Nephron progenitor cell (in vitro differentiated cells): Measurements from ENCODE around the gene PRDM11.

Experiments
- DNase-seq: peaks from one replicate; pipeline ENCODE4 v3.0.0; 2021
- H3K27ac Mint-ChIP-seq: 2 replicates; pipeline ENCODE4 v1.8.0; 2021; ENCODE audit warnings: mild to moderate bottlenecking, moderate library complexity, mixed read lengths
- H3K27me3 Mint-ChIP-seq: 2 replicates; pipeline ENCODE4 v1.8.0; 2021; ENCODE audit warnings: mild to moderate bottlenecking, low read depth, mixed read lengths; ENCODE audit not compliant: poor library complexity
- H3K36me3 Mint-ChIP-seq: 2 replicates; pipeline ENCODE4 v1.8.0; 2021; ENCODE audit warnings: low read depth, mixed read lengths
- H3K4me1 Mint-ChIP-seq: 2 replicates; pipeline ENCODE4 v1.8.0; 2021; ENCODE audit warnings: mixed read lengths
- H3K4me3 Mint-ChIP-seq: 2 replicates; pipeline ENCODE4 v1.8.0; 2021; ENCODE audit warnings: mild to moderate bottlenecking, moderate library complexity, mixed read lengths
- H3K9me3 Mint-ChIP-seq: 2 replicates; pipeline ENCODE4 v1.8.0; 2021; ENCODE audit warnings: mild to moderate bottlenecking, moderate library complexity, mixed read lengths
- CTCF ChIP-seq: fragments of 200-600 bp; sonication (generic); IDR thresholded peaks from 2 replicates; pipeline ENCODE4 v1.5.0; 2021; ENCODE audit warnings: antibody characterized with exemption

Gene PRDM11

GRCh38 chr11:45219411-45219810 lies 73.0 kb downstream of the PRDM11 start:
- DNase-seq, result no peak
- Mint-ChIP-seq H3K27me3 (no peaks in the 10 kb centered on the region), H3K36me3 (peaks cover 36% of the 10 kb centered on the region), H3K4me3 (no peak overlapping the region), H3K27ac (no peak overlapping the region), H3K9me3 (no peaks in the 10 kb centered on the region), H3K4me1 (no peaks in the 10 kb centered on the region)
- no peak for TF ChIP-seq CTCF

DNA sequence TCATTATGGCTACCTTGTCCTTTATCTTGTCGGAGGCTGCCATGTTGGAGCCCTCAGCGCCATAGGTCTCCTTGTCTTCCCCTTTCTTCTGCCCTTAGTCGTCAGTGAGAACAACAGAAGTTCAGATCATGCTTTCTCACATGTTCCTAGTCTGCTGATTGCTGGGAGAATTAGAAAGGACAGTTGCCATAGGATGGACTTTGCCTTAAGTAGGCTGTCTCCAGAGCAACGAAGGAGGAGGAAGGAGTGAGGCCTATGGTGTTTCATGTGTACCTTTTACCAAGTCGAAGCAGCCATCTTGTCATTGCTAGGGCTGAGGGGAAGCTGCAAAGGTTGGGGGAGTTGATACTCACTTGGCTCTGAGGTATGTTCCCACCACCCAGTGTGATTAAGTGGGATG lies 77.1 kb downstream of the PRDM11 start:
- TF ChIP-seq CTCF, result no peak
- Mint-ChIP-seq H3K4me1 (no peaks in the 10 kb centered on the region), H3K36me3 (peaks cover 73% of the 10 kb centered on the region), H3K27ac (no peak overlapping the region), H3K4me3 (no peak overlapping the region), H3K9me3 (no peaks in the 10 kb centered on the region), H3K27me3 (peaks cover 2% of the 10 kb centered on the region)
- DNase-seq, result no peak

GRCh38 chr11:45224766-45225165 lies 78.3 kb downstream of the PRDM11 start:
- Mint-ChIP-seq H3K4me3 (no peak overlapping the region), H3K27ac (no peak overlapping the region), H3K4me1 (no peaks in the 10 kb centered on the region), H3K9me3 (no peaks in the 10 kb centered on the region), H3K27me3 (peaks cover 2% of the 10 kb centered on the region), H3K36me3 (peaks cover 77% of the 10 kb centered on the region)
- no peak for TF ChIP-seq CTCF
- no peak for DNase-seq

DNA sequence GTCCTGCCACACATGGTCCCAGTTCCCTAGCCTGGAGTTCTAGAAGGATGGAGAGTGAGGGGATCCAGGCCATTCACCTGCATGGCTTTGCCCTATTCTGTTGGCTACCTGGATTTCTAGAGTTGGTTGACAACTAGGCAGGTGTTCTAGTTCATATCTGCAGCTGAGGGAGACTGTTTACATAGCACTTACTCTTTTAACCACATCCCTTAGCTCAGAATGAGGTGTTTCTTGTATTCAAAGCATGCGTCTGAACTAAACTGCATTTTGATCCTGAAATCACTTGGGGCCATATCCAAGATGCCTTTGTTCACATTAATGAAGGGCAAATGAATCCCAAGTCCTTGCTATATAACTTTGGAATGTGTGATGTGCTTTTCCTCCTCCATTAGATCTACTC lies 78.8 kb downstream of the PRDM11 start:
- DNase-seq, result no peak
- Mint-ChIP-seq H3K4me3 (no peak overlapping the region), H3K4me1 (no peaks in the 10 kb centered on the region), H3K27me3 (peaks cover 2% of the 10 kb centered on the region), H3K36me3 (peaks cover 77% of the 10 kb centered on the region), H3K27ac (no peak overlapping the region), H3K9me3 (no peaks in the 10 kb centered on the region)
- TF ChIP-seq CTCF, result no peak

DNA sequence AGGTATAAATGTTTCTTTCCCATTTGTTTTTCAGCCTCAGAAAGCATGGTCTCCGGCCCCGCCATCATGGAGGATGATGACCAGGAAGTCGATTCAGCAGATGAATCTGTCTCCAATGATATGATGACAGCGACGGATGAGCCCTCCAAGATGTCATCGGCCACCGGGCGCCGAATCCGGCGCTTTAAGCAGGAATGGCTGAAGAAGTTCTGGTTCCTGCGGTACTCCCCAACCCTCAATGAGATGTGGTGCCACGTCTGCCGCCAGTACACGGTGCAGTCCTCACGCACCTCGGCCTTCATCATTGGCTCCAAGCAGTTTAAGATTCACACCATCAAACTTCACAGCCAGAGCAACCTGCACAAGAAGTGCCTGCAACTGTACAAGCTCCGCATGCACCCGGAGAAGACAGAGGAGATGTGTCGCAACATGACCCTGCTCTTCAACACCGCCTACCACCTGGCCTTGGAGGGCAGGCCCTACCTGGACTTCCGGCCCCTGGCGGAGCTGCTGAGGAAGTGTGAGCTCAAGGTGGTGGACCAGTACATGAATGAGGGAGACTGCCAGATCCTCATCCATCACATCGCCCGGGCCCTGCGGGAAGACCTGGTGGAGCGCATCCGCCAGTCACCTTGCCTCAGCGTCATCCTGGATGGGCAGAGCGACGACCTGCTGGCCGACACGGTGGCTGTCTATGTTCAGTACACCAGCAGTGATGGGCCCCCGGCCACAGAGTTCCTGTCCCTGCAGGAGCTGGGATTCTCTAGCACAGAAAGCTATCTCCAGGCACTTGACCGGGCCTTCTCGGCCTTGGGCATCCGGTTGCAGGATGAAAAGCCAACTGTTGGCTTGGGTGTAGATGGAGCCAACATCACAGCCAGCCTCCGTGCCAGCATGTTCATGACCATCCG lies 79.8 kb downstream of the PRDM11 start:
- Mint-ChIP-seq H3K4me1 (no peaks in the 10 kb centered on the region), H3K27me3 (peaks cover 2% of the 10 kb centered on the region), H3K27ac (no peak overlapping the region), H3K4me3 (no peak overlapping the region), H3K9me3 (no peaks in the 10 kb centered on the region), H3K36me3 (peaks cover 71% of the 10 kb centered on the region)
- no peak for DNase-seq
- TF ChIP-seq CTCF, result no peak

GRCh38 chr11:45226901-45227300 lies 80.5 kb downstream of the PRDM11 start:
- no peak for TF ChIP-seq CTCF
- Mint-ChIP-seq H3K9me3 (no peaks in the 10 kb centered on the region), H3K4me1 (no peaks in the 10 kb centered on the region), H3K4me3 (no peak overlapping the region), H3K36me3 (peaks cover 64% of the 10 kb centered on the region), H3K27me3 (peaks cover 2% of the 10 kb centered on the region), H3K27ac (no peak overlapping the region)
- DNase-seq, result no peak
